Adrenal gland (tissue), 12 donors: Measurements from ENCODE around the gene RPS6KA5. TPM values are rescaled to one million over a fixed set of nuclear protein-coding genes. Genes with fewer than 3 reads are reported as not detected.

ENCODE experiments used
- DNase-seq, 7 donors: peaks; one replicate each; pipeline ENCODE4 v3.0.0-alpha.2; 2019 to 2020
- H3K27ac ChIP-seq, 5 donors: fragments of 200-600 bp; sonication (generic) in 4 of 5; 1 replicate in 3 of 5; 2 replicates in 2 of 5; pipeline versions ENCODE4 v1.5.1 to v1.8.0; 2016 to 2020; ENCODE audit warnings: mild to moderate bottlenecking in 1 of 5
- H3K27me3 ChIP-seq: fragments of 200-600 bp; 2 replicates; pipeline ENCODE4 v1.8.0; 2021
- H3K36me3 ChIP-seq, 2 donors: fragments of 200-600 bp; replicated peaks in 1 of 2; 1 replicate in 1 of 2; 2 replicates in 1 of 2; pipeline versions ENCODE4 v1.5.1 to v1.8.0; 2018 to 2022
- H3K4me1 ChIP-seq, 2 donors: fragments of 200-600 bp; replicated peaks in 1 of 2; 1 replicate in 1 of 2; 2 replicates in 1 of 2; pipeline versions ENCODE4 v1.5.1 to v1.8.0; 2018 to 2021
- H3K4me3 ChIP-seq, 4 donors: fragments of 200-600 bp; sonication (generic) in 3 of 4; one replicate each; pipeline ENCODE4 v1.5.1; 2016 to 2018
- H3K9me3 ChIP-seq, 3 donors: fragments of 200-600 bp; sonication (generic) in 1 of 3; replicated peaks in 1 of 3; 1 replicate in 2 of 3; 2 replicates in 1 of 3; pipeline versions ENCODE4 v1.5.1 to v1.8.0; 2016 to 2021
- CTCF ChIP-seq, 6 experiments: fragments of 450-650 bp in 4 of 6; fragments of 200-600 bp in 2 of 6; sonication (generic) in 1 of 6; IDR thresholded peaks; 1 replicate in 5 of 6; 2 replicates in 1 of 6; pipeline versions ENCODE4 v1.5.1 to v1.8.0; 2016 to 2021; ENCODE audit warnings: antibody characterized with exemption in 6 of 6, mild to moderate bottlenecking in 2 of 6, moderate library complexity in 1 of 6
- POLR2A ChIP-seq, 2 donors: fragments of 450-650 bp; IDR thresholded peaks; one replicate each; pipeline ENCODE4 v1.6.1; 2017; ENCODE audit warnings: antibody characterized with exemption in 2 of 2, mild to moderate bottlenecking in 2 of 2, moderate library complexity in 1 of 2
- WGBS, 4 donors: extraction: QIAGEN DNeasy Blood & Tissue Kit in 2 of 4; methylation state at CpG; one replicate each; pipeline versions ENCODE4 v1.1.5 to v1.1.7; 2013 to 2017; 5-methylcytosine and 5-hydroxymethylcytosine counted together
- intact Hi-C, 2 donors: fragments of 100-400 bp; cut with DNase I; formaldehyde crosslinking; loops; one replicate each; pipeline versions ENCODE4 v1.14.1 to v1.15.0; 2022 to 2023
- polyA plus RNA-seq, 3 donors: library from polyadenylated mRNA; stranded (reverse); fragments of 200-250 nt in 2 of 3; fragments of 350-450 nt in 1 of 3; fragmentation: Illumina TruSeq in 1 of 3; extraction: RNeasy Lipid Tissue Mini Kit (QIAGEN cat#74804) in 1 of 3; gene quantifications; one replicate each; pipeline ENCODE4 v1.2.3, GENCODE V29; 2013 to 2014
- total RNA-seq, 9 donors: library from RNA; depleted of rRNA in 4 of 9; stranded (reverse); fragments of >200 nt in 4 of 9; fragments of 120-200 nt in 1 of 9; fragmentation: NEBNext Ultra II Directional in 1 of 9; extraction: Animal tissue kit (Norgen Biotek cat#: 25700) in 1 of 9; gene quantifications; one replicate each; pipeline versions ENCODE4 v1.1.0 to v1.2.4, GENCODE V29; 2013 to 2023
- donor health status: healthy with polysubstance abuse.
- donor health status: Bipolar disorder and iron deficiency.
- donor health status: DM: yes; HTN: yes; CAD: no.
- donor health status: DM: no; HTN: no; CAD: no.
- donor health status: DM: no; HTN: no; CAD: no.
- donor health status: DM: yes; HTN: yes; CAD: no.

RPS6KA5 gene
- total and polyA plus RNA-seq, 12 donors = 0.27 to 5.5 (median 1.8) TPM

- TF ChIP-seq POLR2A (IDR thresholded peaks at IDR 0.05) (no peak), CTCF (IDR thresholded peaks at IDR 0.05) (no peak)
- no peak overlapping the region for H3K27ac ChIP-seq
- 90 to 100% (median 96%) methylated on average over 3 of the region's 3 CpGs for WGBS, 4 donors
- no peaks in the 10 kb centered on the region for H3K36me3 ChIP-seq
- intact Hi-C loops = no loop called here
- no peaks in the 10 kb centered on the region for H3K4me1 ChIP-seq
- H3K9me3 ChIP-seq = no peaks in the 10 kb centered on the region
- H3K4me3 ChIP-seq = no peak overlapping the region
- no peaks in the 10 kb centered on the region for H3K27me3 ChIP-seq
- DNase-seq = no peak
Measured at GRCh38 chr14:90936757-90937440, 123.5 kb downstream of the RPS6KA5 start.

DNA sequence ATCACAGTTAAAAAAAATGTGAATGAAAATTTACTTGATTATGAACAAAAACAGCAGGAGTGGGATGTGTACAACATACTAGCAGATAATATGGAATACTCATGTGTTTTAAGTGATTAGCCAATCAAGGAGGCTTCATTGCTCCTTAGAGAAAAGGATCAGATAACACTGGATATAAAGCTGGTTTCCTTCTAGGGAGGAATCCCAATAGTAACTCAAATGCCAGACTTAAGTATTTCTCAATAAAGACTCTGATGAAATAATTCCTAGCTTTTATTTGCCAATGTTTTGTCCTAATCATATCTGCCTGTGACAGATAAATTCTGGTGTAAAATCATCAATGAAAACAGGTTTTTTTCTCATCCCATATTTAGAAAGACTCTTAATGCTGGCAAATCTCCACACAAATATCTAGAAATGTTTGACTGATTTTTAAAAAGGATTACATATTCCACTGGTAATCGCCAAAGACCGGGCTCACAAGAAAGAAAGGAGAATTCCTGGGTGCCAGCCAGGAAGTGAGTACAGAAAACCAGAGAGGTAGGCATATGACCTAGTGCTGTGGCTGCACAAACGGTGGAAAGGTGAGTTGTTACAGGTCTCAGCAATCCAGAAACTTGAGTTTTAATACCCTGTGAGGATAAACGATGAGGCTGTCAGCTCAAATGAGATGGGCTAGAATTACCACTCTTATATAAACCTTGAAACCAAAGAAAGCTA lies 135.7 kb downstream of the RPS6KA5 start:
- no peak overlapping the region for H3K4me3 ChIP-seq
- TF ChIP-seq CTCF (IDR thresholded peaks at IDR 0.05) = no peak
- no peak for TF ChIP-seq POLR2A (IDR thresholded peaks at IDR 0.05)
- H3K36me3 ChIP-seq = no peaks in the 10 kb centered on the region
- no peaks in the 10 kb centered on the region for H3K4me1 ChIP-seq
- H3K27ac ChIP-seq = no peak overlapping the region
- intact Hi-C loops = no loop called here
- no peaks in the 10 kb centered on the region for H3K27me3 ChIP-seq
- H3K9me3 ChIP-seq = no peaks in the 10 kb centered on the region
- no peak for DNase-seq
- 68 to 78% (median 73%) methylated on average over 4 of the region's 4 CpGs for WGBS, 4 donors

DNA sequence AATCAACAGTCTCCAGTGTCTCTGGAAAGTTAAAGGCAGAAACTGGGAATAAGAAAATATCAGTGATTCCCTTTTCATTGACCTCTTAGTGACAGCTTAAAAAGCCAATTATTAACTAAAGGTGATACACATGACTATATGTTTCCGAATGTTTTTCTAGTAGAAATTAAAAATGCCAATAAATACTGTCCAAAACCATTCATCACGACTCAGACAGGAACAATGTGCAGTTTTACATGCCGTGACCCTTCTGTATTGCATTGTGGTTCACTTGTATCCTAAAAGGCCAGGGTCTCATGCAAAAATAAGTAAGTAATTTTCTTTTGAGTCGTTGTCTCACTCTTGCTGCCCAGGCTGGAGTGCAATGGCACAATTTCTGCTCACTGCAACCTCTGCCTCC lies 138.3 kb downstream of the RPS6KA5 start:
- no peak for DNase-seq
- no peaks in the 10 kb centered on the region for H3K27me3 ChIP-seq
- no peaks in the 10 kb centered on the region for H3K36me3 ChIP-seq
- intact Hi-C loops = no loop called here
- 82 to 95% (median 93%) methylated on average over 4 of the region's 4 CpGs for WGBS, 4 donors
- no peak overlapping the region for H3K27ac ChIP-seq
- no peaks in the 10 kb centered on the region for H3K9me3 ChIP-seq
- TF ChIP-seq CTCF (IDR thresholded peaks at IDR 0.05) (no peak), POLR2A (IDR thresholded peaks at IDR 0.05) (no peak)
- H3K4me1 ChIP-seq = no peaks in the 10 kb centered on the region
- H3K4me3 ChIP-seq = no peak overlapping the region

GRCh38 chr14:90911121-90911520 lies 149.3 kb downstream of the RPS6KA5 start:
- no peak overlapping the region for H3K27ac ChIP-seq

More at GRCh38 chr14:90911121-90911520, 149.3 kb downstream of the RPS6KA5 start:
- intact Hi-C loops = loop anchor here in 1 of 2 donors (10.0 kb wide), 1 partner anchor 124 kb away; no protein-coding TSS in a partner anchor
- no peak for DNase-seq
- Histone ChIP-seq H3K27me3 (no peaks in the 10 kb centered on the region), H3K36me3 (no peaks in the 10 kb centered on the region), H3K9me3 (no peaks in the 10 kb centered on the region), H3K4me3 (no peak overlapping the region), H3K4me1 (no peaks in the 10 kb centered on the region)
- TF ChIP-seq POLR2A (IDR thresholded peaks at IDR 0.05) = no peak
- no peak for TF ChIP-seq CTCF (IDR thresholded peaks at IDR 0.05)
- 21 to 43% (median 40%) methylated on average over 1 of the region's 1 CpG for WGBS, 4 donors
